Measurements from ENCODE around the gene CAPN12. TPM values are rescaled to one million over a fixed set of nuclear protein-coding genes. Genes with fewer than 3 reads are reported as not detected.

The CAPN12 gene
- total and polyA plus RNA-seq, 2 of the 4 experiments (the other 2 are of a cell fraction): 0.18 to 0.97 TPM

DNA sequence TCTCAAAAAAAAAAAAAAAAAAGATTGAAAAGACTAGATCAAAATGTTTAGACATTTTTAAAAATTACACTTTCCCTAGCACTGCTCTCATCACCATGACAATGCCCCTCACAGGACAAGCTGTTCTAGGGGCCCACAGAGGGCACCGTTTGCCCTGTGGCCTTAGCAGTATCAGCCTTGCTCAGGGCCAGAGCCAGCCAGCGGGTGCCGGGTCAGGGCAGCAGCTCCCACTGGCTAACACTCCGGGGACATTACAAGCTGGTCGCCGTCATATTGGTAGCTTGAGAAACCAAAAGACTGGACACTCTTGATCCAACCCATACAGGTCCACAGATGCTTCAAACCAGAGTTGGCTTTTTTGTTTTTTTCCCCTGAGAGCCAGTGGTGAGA lies 18.0 kb downstream of the CAPN12 start:
- H4K5ac ChIP-seq (ENCODE audit: low read depth, low read length): no peak overlapping the region
- H3K9me1 ChIP-seq (ENCODE audit: insufficient read depth, low read length): no peaks in the 10 kb centered on the region
- H2BK15ac ChIP-seq (ENCODE audit: low read depth, low read length): no peak overlapping the region
- H3K27me3 ChIP-seq (ENCODE audit: control insufficient read depth, insufficient read depth, low read length): no peaks in the 10 kb centered on the region
- ChIA-PET POLR2A (ENCODE audit: unreplicated experiment) (no interaction called here), CTCF (no interaction called here)
- no peak overlapping the region for H3K4ac ChIP-seq (ENCODE audit: low read depth, low read length)
- dilution Hi-C loops (cut with HindIII; ENCODE audit: low sequenced_read_pairs, unreplicated experiment): no loop called here
- H2AK9ac ChIP-seq (replicated peaks; ENCODE audit: low read depth, low read length, poor library complexity): no peak overlapping the region
- no peak overlapping the region for H2BK120ac ChIP-seq (ENCODE audit: low read depth, low read length)
- WGBS, 2 experiments (ENCODE audit: extremely low coverage in 2 of 2, insufficient read length in 1 of 2): 90% methylated on average over 6 of the region's 6 CpGs; no CpG with 5 or more reads in 1 of the 2 experiments
- H3K23ac ChIP-seq (ENCODE audit: low read depth, low read length): no peak overlapping the region
- H2BK20ac ChIP-seq (ENCODE audit: low read depth, low read length): no peak overlapping the region
- no peak overlapping the region for H4K8ac ChIP-seq (ENCODE audit: low read depth in 2 of 2, low read length in 2 of 2)
- H2BK5ac ChIP-seq (ENCODE audit: low read depth, low read length, poor library complexity, severe bottlenecking): no peak overlapping the region
- no peak overlapping the region for H3K4me2 ChIP-seq (ENCODE audit: low read depth, low read length)
- H4K91ac ChIP-seq (ENCODE audit: insufficient read depth, low read depth, low read length): no peak overlapping the region
- H3K27ac ChIP-seq (ENCODE audit: insufficient read depth, low read length): no peak overlapping the region
- H3K56ac ChIP-seq (ENCODE audit: extremely low read depth, insufficient read depth, low read length): no peak overlapping the region
- no TSS peak for BruUV-seq (replicated peaks)
- no peaks in the 10 kb centered on the region for H3K9me3 ChIP-seq (ENCODE audit: control insufficient read depth, insufficient read depth, low read length)
- ATAC-seq (ENCODE audit: low read depth): no peak
- 0 out of 2 replicates have a peak, but pooled peaks cover 2% of the 10 kb centered on the region for H3K4me1 ChIP-seq (ENCODE audit: control insufficient read depth, insufficient read depth, low read length)
- H3K4me3 ChIP-seq (ENCODE audit: insufficient read depth, low read depth, low read length): no peak overlapping the region
- H3K9ac ChIP-seq (ENCODE audit: low read depth, low read length): no peak overlapping the region
- no peak for DNase-seq
- H3K18ac ChIP-seq (ENCODE audit: low read depth, low read length): no peak overlapping the region
- in situ Hi-C loops (cut with MboI; ENCODE audit: low sequenced_read_pairs): loop anchor here (25.0 kb wide), 1 partner anchor 186 kb away; the partner anchor contains the start of gene CCER2
- H2AFZ ChIP-seq (replicated peaks; ENCODE audit: low read length, poor library complexity): no peak overlapping the region
- no peak for TF ChIP-seq CEBPB (IDR thresholded peaks at IDR 0.05; ENCODE audit: low read depth, low read length)
- TF ChIP-seq CHD1 (IDR thresholded peaks at IDR 0.05; ENCODE audit: low read depth, low read length): no peak
- TF ChIP-seq, protein P1, sequence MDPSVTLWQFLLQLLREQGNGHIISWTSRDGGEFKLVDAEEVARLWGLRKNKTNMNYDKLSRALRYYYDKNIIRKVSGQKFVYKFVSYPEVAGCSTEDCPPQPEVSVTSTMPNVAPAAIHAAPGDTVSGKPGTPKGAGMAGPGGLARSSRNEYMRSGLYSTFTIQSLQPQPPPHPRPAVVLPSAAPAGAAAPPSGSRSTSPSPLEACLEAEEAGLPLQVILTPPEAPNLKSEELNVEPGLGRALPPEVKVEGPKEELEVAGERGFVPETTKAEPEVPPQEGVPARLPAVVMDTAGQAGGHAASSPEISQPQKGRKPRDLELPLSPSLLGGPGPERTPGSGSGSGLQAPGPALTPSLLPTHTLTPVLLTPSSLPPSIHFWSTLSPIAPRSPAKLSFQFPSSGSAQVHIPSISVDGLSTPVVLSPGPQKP (IDR thresholded peaks at IDR 0.05; ENCODE audit: borderline replicate concordance, low read depth, low read length): no peak
- TF ChIP-seq FOS (IDR thresholded peaks at IDR 0.05; ENCODE audit: low read depth, low read length): no peak
- H3K14ac ChIP-seq (replicated peaks; ENCODE audit: low read depth, low read length): no peak overlapping the region
- peaks cover 30 to 51% of the 10 kb centered on the region in 2 experiments for H3K79me1 ChIP-seq (ENCODE audit: low read depth in 1 of 2, low read length in 2 of 2)
- H2AK5ac ChIP-seq (ENCODE audit: low read depth, low read length): no peak overlapping the region
- peaks cover 17% of the 10 kb centered on the region for H4K20me1 ChIP-seq (ENCODE audit: insufficient read depth, low read length)
- intact Hi-C loops (cut with micrococcal nuclease): no loop called here
- peaks cover 88% of the 10 kb centered on the region for H3K36me3 ChIP-seq (ENCODE audit: control insufficient read depth, insufficient read depth, low read length)

Measured in IMR-90 (cell line).